SK-N-SH (cell line): Measurements from ENCODE around the gene VPS13A. TPM values are rescaled to one million over a fixed set of nuclear protein-coding genes. Genes with fewer than 3 reads are reported as not detected.

Experiments used
- CTCF ChIA-PET: fragments of 300-600, 350-600 bp; formaldehyde crosslinking; extraction: SDS; loops from one replicate; lab custom pipeline; 2021; lab: Yijun Ruan, JAX
- POLR2A ChIA-PET: fragments of 350-600 bp; sonication (Branson Sonifier 250); formaldehyde crosslinking; extraction: SDS; loops from one replicate; lab custom pipeline; 2020; ENCODE audit warnings: antibody characterized with exemption, inconsistent platforms; lab: Yijun Ruan, JAX
- DNase-seq: peaks from one replicate; pipeline ENCODE4 v3.0.0; 2012
- H2AFZ ChIP-seq: fragments of 200-600 bp; sonication (generic); 2 replicates; pipeline ENCODE4 v1.8.1; 2016; ENCODE audit warnings: antibody characterized with exemption, mild to moderate bottlenecking, low read depth
- H3F3A ChIP-seq: fragments of 200-600 bp; sonication (generic); replicated peaks from 2 replicates; pipeline ENCODE3; 2016; ENCODE audit warnings: antibody characterized with exemption, mild to moderate bottlenecking; ENCODE audit not compliant: insufficient read depth
- H3K27ac ChIP-seq, 2 experiments: fragments of 200-500 bp in 1 of 2; fragments of 200-600 bp in 1 of 2; sonication (Bioruptor generic) in 1 of 2; sonication (generic), shearing (Covaris generic) in 1 of 2; 2 replicates each; pipeline versions ENCODE4 v1.5.1 to v1.6.1; 2014 to 2016; ENCODE audit warnings: low read depth in 2 of 2, inconsistent platforms in 1 of 2, low read length in 1 of 2, mild to moderate bottlenecking in 1 of 2, mixed read lengths in 1 of 2
- H3K27me3 ChIP-seq: fragments of 200-600 bp; sonication (generic), shearing (Covaris generic); 2 replicates; pipeline ENCODE4 v1.6.1; 2016; ENCODE audit warnings: mixed run types; ENCODE audit not compliant: insufficient read depth
- H3K36me3 ChIP-seq, 2 experiments: fragments of 200-500 bp in 1 of 2; fragments of 200-600 bp in 1 of 2; sonication (Bioruptor generic) in 1 of 2; sonication (generic) in 1 of 2; replicated peaks in 1 of 2; 2 replicates each; pipeline versions ENCODE3 to v1.5.1; 2014 to 2016; ENCODE audit warnings: low read length in 1 of 2, mild to moderate bottlenecking in 1 of 2; ENCODE audit not compliant: insufficient read depth in 2 of 2, control insufficient read depth in 1 of 2
- H3K4me1 ChIP-seq, 2 experiments: fragments of 200-500 bp in 1 of 2; fragments of 200-600 bp in 1 of 2; sonication (Bioruptor generic) in 1 of 2; sonication (generic), shearing (Covaris generic) in 1 of 2; 2 replicates each; pipeline versions ENCODE4 v1.5.1 to v1.6.1; 2014 to 2016; ENCODE audit warnings: low read depth in 1 of 2, low read length in 1 of 2, mixed run types in 1 of 2; ENCODE audit not compliant: insufficient read depth in 2 of 2, control insufficient read depth in 1 of 2
- H3K4me2 ChIP-seq: fragments of 200-600 bp; sonication (generic), shearing (Covaris generic); 2 replicates; pipeline ENCODE4 v1.6.1; 2017; ENCODE audit warnings: mixed run types
- H3K4me3 ChIP-seq, 2 experiments: fragments of 200-500 bp in 1 of 2; fragments of 200-600 bp in 1 of 2; sonication (Bioruptor generic) in 1 of 2; sonication (generic), shearing (Covaris generic) in 1 of 2; 2 replicates each; pipeline versions ENCODE4 v1.5.1 to v1.8.1; 2014 to 2016; ENCODE audit warnings: low read depth in 2 of 2, inconsistent platforms in 1 of 2, low read length in 1 of 2, mild to moderate bottlenecking in 1 of 2, mixed read lengths in 1 of 2, moderate library complexity in 1 of 2
- H3K79me2 ChIP-seq: fragments of 200-600 bp; sonication (generic); 2 replicates; pipeline ENCODE4 v1.8.1; 2017; ENCODE audit warnings: mild to moderate bottlenecking; ENCODE audit not compliant: insufficient read depth
- H3K9ac ChIP-seq: fragments of 200-600 bp; sonication (generic); 2 replicates; pipeline ENCODE4 v1.6.1; 2017; ENCODE audit warnings: mixed run types
- H3K9me2 ChIP-seq: fragments of 200-600 bp; sonication (generic); 2 replicates; pipeline ENCODE4 v1.6.1; 2017; ENCODE audit warnings: mixed run types
- H3K9me3 ChIP-seq: fragments of 200-600 bp; sonication (generic); 2 replicates; pipeline ENCODE4 v1.6.1; 2017; ENCODE audit warnings: mixed run types, mild to moderate bottlenecking, moderate library complexity
- H4K20me1 ChIP-seq: fragments of 200-600 bp; sonication (generic); 2 replicates; pipeline ENCODE4 v1.6.1; 2017; ENCODE audit warnings: mild to moderate bottlenecking, mixed run types; ENCODE audit not compliant: insufficient read depth
- EP300 ChIP-seq, 2 experiments: IDR thresholded peaks; 2 replicates each; pipeline versions ENCODE4 v1.4.0 to v1.6.1; 2012; ENCODE audit warnings: borderline replicate concordance in 1 of 2, low read depth in 1 of 2, low read length in 1 of 2
- FOSL2 ChIP-seq: IDR thresholded peaks from 2 replicates; pipeline ENCODE4 v1.4.0; 2012; ENCODE audit warnings: low read depth, mild to moderate bottlenecking, moderate library complexity, borderline replicate concordance
- GABPA ChIP-seq: IDR thresholded peaks from 2 replicates; pipeline ENCODE4 v1.4.0; 2012; ENCODE audit warnings: low read depth, mild to moderate bottlenecking
- IRF3 ChIP-seq: fragments of 150-350 bp; IDR thresholded peaks from 2 replicates; pipeline ENCODE4 v1.6.1; 2016; ENCODE audit warnings: mild to moderate bottlenecking, low read depth, low read length
- MEF2A ChIP-seq: IDR thresholded peaks from 2 replicates; pipeline ENCODE4 v1.4.0; 2012; ENCODE audit warnings: low read depth, borderline replicate concordance
- NFIC ChIP-seq: IDR thresholded peaks from 2 replicates; pipeline ENCODE4 v1.4.0; 2012; ENCODE audit warnings: borderline replicate concordance
- PBX3 ChIP-seq: IDR thresholded peaks from 2 replicates; pipeline ENCODE4; 2012
- RAD21 ChIP-seq: IDR thresholded peaks from 2 replicates; pipeline ENCODE4 v1.6.1; 2012; ENCODE audit warnings: mild to moderate bottlenecking, low read length
- RXRA ChIP-seq: IDR thresholded peaks from 2 replicates; pipeline ENCODE4 v1.4.0; 2012; ENCODE audit warnings: low read depth, mild to moderate bottlenecking, borderline replicate concordance
- TCF12 ChIP-seq: IDR thresholded peaks from 2 replicates; pipeline ENCODE4 v1.4.0; 2012
- TEAD4 ChIP-seq: IDR thresholded peaks from 2 replicates; pipeline ENCODE4 v1.4.0; 2012; ENCODE audit warnings: mild to moderate bottlenecking, borderline replicate concordance; ENCODE audit not compliant: insufficient read depth
- USF1 ChIP-seq: IDR thresholded peaks from 2 replicates; pipeline ENCODE4 v1.4.0; 2012; ENCODE audit warnings: low read depth, borderline replicate concordance
- WGBS: methylation state at CpG from one replicate; pipeline ENCODE4 v1.1.6; 2017; ENCODE audit warnings: low lambda C conversion rate; 5-methylcytosine and 5-hydroxymethylcytosine counted together
- polyA plus RNA-seq, 3 experiments: library from polyadenylated mRNA; depleted of rRNA; stranded (reverse); fragments of >200 nt; gene quantifications; 2 replicates each; pipeline ENCODE4 v1.2.3, GENCODE V29; 2012

VPS13A gene
- polyA plus RNA-seq, 1 of the 3 experiments (the other 2 are of a cell fraction), result 6.0 TPM

GRCh38 chr9:77463151-77463550 lies 285.8 kb downstream of the VPS13A start (continued):
- TF ChIP-seq PBX3, result no peak
- TF ChIP-seq TCF12, result no peak
- TF ChIP-seq GABPA, result no peak
- TF ChIP-seq RAD21, result no peak
- no peak for TF ChIP-seq EP300 (IDR thresholded peaks at IDR 0.05; ENCODE audit: borderline replicate concordance in 1 of 2, low read depth in 1 of 2, low read length in 1 of 2)
- TF ChIP-seq RXRA, result no peak
- no peak for TF ChIP-seq IRF3
- no peak for TF ChIP-seq MEF2A

GRCh38 chr9:77464661-77465060 lies 287.3 kb downstream of the VPS13A start:
- no peak for TF ChIP-seq FOSL2
- peak; percentile 9; the same call in 1 of the 2 replicates for TF ChIP-seq TCF12
- TF ChIP-seq NFIC, result peak; percentile 38; the same call in 1 of the 2 replicates
- no peak for TF ChIP-seq USF1
- TF ChIP-seq TEAD4, result no peak
- 59% methylated on average over 3 of the region's 3 CpGs for WGBS
- no peaks in the 10 kb centered on the region for H3K9me2 ChIP-seq
- peaks cover 7 to 16% of the 10 kb centered on the region in 2 experiments; a peak in 2 of 4 replicates for H3K4me1 ChIP-seq
- H3K79me2 ChIP-seq, result no peaks in the 10 kb centered on the region
- H3K4me3 ChIP-seq, result no peak overlapping the region
- ChIA-PET CTCF (no interaction called here), POLR2A (no interaction called here)
- no peak for DNase-seq
- peak overlapping the region in 1 of 2 experiments; percentile 23; a peak in 1 of 4 replicates for H3K27ac ChIP-seq
- no peaks in the 10 kb centered on the region for H4K20me1 ChIP-seq
- no peaks in the 10 kb centered on the region for H3K9me3 ChIP-seq
- H3K27me3 ChIP-seq, result no peaks in the 10 kb centered on the region
- no peak overlapping the region for H2AFZ ChIP-seq
- no peak overlapping the region for H3K9ac ChIP-seq
- no peak overlapping the region for H3K4me2 ChIP-seq
- no peaks in the 10 kb centered on the region for H3K36me3 ChIP-seq
- peaks cover 4% of the 10 kb centered on the region for H3F3A ChIP-seq
